Astrocyte of the spinal cord (primary cell): ENCODE measurements around the gene SLMAP.

Source experiments
- DNase-seq: peaks from one replicate; pipeline ENCODE4 v3.0.0; 2011; ENCODE audit warnings: low read depth, low spot score
- H3K4me3 ChIP-seq: 2 replicates; pipeline ENCODE4 v1.5.1; 2011; ENCODE audit warnings: low read depth, mild to moderate bottlenecking, low read length, moderate library complexity
- CTCF ChIP-seq: IDR thresholded peaks from 2 replicates; pipeline ENCODE4 v1.5.1; 2012; ENCODE audit warnings: low read depth, mild to moderate bottlenecking, low read length, inconsistent platforms
- in situ Hi-C: cut with HindIII; loops from 2 replicates; pipeline ENCODE4 v1.10.0; 2017; ENCODE audit warnings: low sequenced_read_pairs

SLMAP gene

DNA sequence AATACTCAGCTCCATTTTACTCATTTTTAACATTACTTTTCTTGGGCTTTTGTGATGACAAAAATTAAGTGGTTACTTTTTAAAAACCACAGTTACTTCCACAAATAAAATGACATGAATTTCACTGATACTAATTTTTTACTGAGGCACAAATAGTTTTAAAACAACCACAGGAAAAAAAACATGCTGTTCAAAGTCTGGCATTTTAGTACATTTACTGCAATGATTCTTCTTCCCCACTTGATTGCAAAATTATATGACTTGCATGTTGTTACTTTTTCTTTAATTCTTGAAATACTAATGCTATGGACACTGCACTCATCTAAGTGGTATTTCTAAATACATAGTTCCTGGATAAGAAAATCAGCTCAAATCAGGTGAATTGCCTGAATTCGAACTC, 24.8 kb upstream of the SLMAP start:
- no peak for TF ChIP-seq CTCF
- H3K4me3 ChIP-seq, result no peak overlapping the region
- DNase-seq, result no peak
- in situ Hi-C loops, result no loop called here

- no peak for TF ChIP-seq CTCF
- in situ Hi-C loops, result no loop called here
- DNase-seq, result no peak
- H3K4me3 ChIP-seq, result no peak overlapping the region
Measured at GRCh38 chr3:57733790-57734189, 22.3 kb upstream of the SLMAP start.

- H3K4me3 ChIP-seq, result no peak overlapping the region
- TF ChIP-seq CTCF, result no peak
- in situ Hi-C loops, result no loop called here
- DNase-seq, result no peak
Measured at GRCh38 chr3:57735405-57735804, 20.7 kb upstream of the SLMAP start.

DNA sequence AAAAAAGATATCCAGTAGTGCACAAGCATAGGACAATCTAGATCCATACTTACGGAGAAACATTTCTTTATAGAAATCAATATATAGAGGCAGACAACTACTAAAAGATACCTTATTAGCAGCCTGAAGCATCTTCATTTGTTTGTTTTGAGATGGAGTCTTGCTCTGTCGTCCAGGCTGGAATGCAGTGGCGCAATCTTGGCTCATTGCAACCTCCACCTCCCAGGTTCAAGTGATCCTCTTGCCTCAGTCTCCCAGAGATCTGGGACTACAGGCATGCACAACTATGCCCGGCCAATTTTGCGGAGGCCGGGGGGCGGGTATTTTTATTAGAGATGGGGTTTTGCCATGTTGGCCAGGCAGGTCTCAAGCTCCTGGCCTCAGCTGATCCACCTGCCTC, 18.3 kb upstream of the SLMAP start:
- in situ Hi-C loops, result no loop called here
- DNase-seq, result no peak
- TF ChIP-seq CTCF, result no peak
- H3K4me3 ChIP-seq, result no peak overlapping the region

- in situ Hi-C loops, result no loop called here
Measured at GRCh38 chr3:57738391-57738790, 17.7 kb upstream of the SLMAP start.

DNA sequence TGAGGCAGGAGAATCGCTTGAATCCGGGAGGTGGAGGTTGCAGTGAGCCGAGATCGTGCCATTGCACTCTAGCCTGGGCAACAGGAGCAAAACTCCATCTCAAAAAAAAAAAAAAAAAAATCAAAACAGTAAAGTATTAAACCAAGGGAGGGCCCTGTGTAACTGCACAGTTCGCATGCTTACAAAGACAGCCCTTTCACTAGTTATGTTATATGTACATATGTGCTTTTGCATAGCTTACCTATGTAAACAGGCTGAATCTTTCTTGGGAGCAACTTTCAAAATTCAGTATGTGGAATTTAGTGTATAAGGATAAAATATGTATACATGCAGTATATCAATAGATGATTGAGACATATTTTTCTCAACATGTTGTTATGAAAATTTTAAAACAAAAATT, 16.1 kb upstream of the SLMAP start:
- in situ Hi-C loops, result no loop called here
- DNase-seq, result no peak
- TF ChIP-seq CTCF, result no peak
- H3K4me3 ChIP-seq, result no peak overlapping the region

More at GRCh38 chr3:57738391-57738790, 17.7 kb upstream of the SLMAP start:
- TF ChIP-seq CTCF, result no peak
- H3K4me3 ChIP-seq, result no peak overlapping the region
- no peak for DNase-seq

DNA sequence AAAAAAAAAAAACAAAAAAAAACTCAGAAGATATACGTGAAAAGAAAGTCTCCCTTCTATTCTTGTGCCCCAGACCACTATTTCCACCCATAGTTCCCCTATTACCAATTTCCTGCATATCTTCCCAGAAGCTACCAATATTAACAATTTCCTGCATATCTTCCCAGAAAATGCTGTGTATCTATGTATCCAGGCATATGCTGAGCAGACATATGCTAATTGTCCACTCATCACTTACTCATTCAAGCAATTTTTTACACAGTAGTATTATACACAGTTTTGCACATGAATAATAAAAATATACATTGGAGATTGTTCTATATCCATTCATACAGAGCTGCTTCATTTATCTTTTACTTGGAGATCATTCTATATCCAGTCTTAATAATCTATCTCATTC, 12.6 kb upstream of the SLMAP start:
- no peak for TF ChIP-seq CTCF
- no peak for DNase-seq
- no peak overlapping the region for H3K4me3 ChIP-seq
- in situ Hi-C loops, result no loop called here
